ENCODE data around the gene IFT57.

The IFT57 gene

GRCh38 chr3:108126348-108126747 is 95.9 kb downstream of the IFT57 start:
- H3K27ac ChIP-seq (ENCODE audit: low read depth, low read length): no peak overlapping the region
- no peak overlapping the region for H3K4me3 ChIP-seq (ENCODE audit: low read depth, low read length)
- no peak overlapping the region for H3K9ac ChIP-seq (ENCODE audit: low read depth, low read length)
- 0 out of 2 replicates have a peak, but pooled peaks cover 3% of the 10 kb centered on the region for H3K4me1 ChIP-seq (ENCODE audit: control insufficient read depth, insufficient read depth, low read length)
- H3K36me3 ChIP-seq (ENCODE audit: control insufficient read depth, insufficient read depth, low read length): no peaks in the 10 kb centered on the region
- no peaks in the 10 kb centered on the region for H3K9me3 ChIP-seq (ENCODE audit: control insufficient read depth, insufficient read depth, low read length)
- H3K27me3 ChIP-seq (ENCODE audit: control insufficient read depth, insufficient read depth, low read length): no peaks in the 10 kb centered on the region

DNA sequence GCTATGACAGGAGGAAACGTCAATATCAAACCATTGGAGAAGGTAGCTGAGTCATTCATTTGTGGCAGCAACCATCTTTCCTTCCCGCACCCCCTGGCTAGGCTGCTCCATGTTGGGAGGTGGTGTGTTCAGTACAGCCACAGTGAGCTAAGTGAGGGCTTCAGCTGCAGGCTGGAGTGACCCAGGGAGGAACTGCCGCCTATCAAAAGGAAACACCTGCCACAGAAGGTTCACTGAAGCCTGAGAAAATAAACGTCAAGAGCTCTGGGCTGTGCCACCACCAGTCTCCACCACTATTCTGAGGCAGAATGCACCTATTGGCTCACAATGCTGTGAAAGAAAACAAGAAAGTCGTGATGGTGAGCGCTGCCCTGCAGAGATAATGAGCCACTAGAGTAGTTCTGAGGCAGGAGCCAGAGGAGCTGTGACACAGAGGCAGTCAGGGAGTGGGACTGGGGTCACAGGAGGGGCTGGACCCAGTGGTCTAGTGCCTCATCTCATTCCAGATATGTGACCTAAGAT is 96.6 kb downstream of the IFT57 start:
- Histone ChIP-seq H3K27me3 (ENCODE audit: control insufficient read depth, insufficient read depth, low read length) (no peaks in the 10 kb centered on the region), H3K9ac (ENCODE audit: low read depth, low read length) (no peak overlapping the region), H3K27ac (ENCODE audit: low read depth, low read length) (no peak overlapping the region), H3K9me3 (ENCODE audit: control insufficient read depth, insufficient read depth, low read length) (no peaks in the 10 kb centered on the region), H3K4me3 (ENCODE audit: low read depth, low read length) (no peak overlapping the region), H3K36me3 (ENCODE audit: control insufficient read depth, insufficient read depth, low read length) (no peaks in the 10 kb centered on the region), H3K4me1 (ENCODE audit: control insufficient read depth, insufficient read depth, low read length) (0 out of 2 replicates have a peak, but pooled peaks cover 3% of the 10 kb centered on the region)

GRCh38 chr3:108125153-108125543 is 97.1 kb downstream of the IFT57 start:
- H3K27ac ChIP-seq (ENCODE audit: low read depth, low read length): no peak overlapping the region
- H3K9ac ChIP-seq (ENCODE audit: low read depth, low read length): no peak overlapping the region
- no peaks in the 10 kb centered on the region for H3K27me3 ChIP-seq (ENCODE audit: control insufficient read depth, insufficient read depth, low read length)
- no peaks in the 10 kb centered on the region for H3K9me3 ChIP-seq (ENCODE audit: control insufficient read depth, insufficient read depth, low read length)
- 0 out of 2 replicates have a peak, but pooled peaks cover 3% of the 10 kb centered on the region for H3K4me1 ChIP-seq (ENCODE audit: control insufficient read depth, insufficient read depth, low read length)
- H3K4me3 ChIP-seq (ENCODE audit: low read depth, low read length): no peak overlapping the region
- no peaks in the 10 kb centered on the region for H3K36me3 ChIP-seq (ENCODE audit: control insufficient read depth, insufficient read depth, low read length)

DNA sequence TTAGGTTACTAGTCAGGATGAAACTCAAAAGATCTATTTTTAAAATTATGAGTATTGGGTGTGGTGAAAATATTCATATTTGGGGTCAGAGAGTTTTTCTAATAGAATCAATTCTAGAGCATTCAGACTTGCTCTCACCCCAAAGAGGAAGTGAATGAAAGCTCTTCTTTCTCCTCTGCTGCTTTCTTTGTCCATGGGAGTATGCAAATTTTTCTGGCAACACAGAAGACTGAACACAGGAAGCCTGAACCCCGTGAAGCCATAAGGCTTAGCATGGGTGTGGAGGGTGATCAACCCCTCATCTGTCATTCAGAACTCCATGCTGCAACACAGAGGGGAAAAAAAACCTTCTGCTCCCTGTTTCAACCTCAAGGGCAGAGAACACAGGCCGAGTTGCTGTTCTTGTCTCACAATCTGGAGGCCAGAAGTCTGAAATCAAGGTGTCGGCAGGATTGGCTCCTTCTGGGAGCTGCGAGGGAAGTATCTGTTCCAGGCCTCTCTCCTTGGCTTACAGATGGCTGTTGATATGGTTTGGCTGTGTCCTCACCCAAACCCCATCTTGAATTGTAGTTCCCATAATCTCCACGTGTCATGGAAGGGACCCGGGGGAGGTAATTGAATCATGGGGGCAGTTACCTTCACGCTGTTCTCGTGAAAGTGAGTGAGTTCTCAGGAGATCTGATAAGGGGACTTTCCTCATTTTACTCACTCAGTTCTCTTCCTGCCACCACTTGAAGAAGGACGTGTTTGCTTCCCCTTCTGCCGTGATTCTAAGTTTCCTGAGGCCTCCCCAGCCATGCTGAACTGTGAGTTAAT is 97.7 kb downstream of the IFT57 start:
- Histone ChIP-seq H3K27ac (ENCODE audit: low read depth, low read length) (no peak overlapping the region), H3K9me3 (ENCODE audit: control insufficient read depth, insufficient read depth, low read length) (no peaks in the 10 kb centered on the region), H3K36me3 (ENCODE audit: control insufficient read depth, insufficient read depth, low read length) (no peaks in the 10 kb centered on the region), H3K4me1 (ENCODE audit: control insufficient read depth, insufficient read depth, low read length) (0 out of 2 replicates have a peak, but pooled peaks cover 3% of the 10 kb centered on the region), H3K9ac (ENCODE audit: low read depth, low read length) (no peak overlapping the region), H3K4me3 (ENCODE audit: low read depth, low read length) (no peak overlapping the region), H3K27me3 (ENCODE audit: control insufficient read depth, insufficient read depth, low read length) (no peaks in the 10 kb centered on the region)

DNA sequence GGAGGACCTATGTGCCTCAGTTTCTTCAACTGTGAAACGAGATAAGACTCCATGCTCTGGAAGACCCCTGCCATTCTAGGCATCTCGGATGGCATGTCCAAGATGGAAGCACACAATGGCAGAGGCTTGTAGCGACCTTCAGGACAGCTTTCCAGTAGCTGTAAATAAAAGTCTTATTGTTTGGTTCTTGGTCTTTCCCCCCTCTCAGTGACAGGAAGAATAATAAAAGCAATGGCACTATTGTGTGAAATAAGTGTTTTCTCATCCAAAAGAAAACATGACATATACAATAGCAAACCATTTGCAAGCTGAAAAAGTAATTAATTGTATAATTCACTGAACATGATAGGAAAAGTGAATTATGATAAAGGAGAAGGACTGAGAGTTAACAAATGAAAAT is 98.9 kb downstream of the IFT57 start:
- Histone ChIP-seq H3K36me3 (ENCODE audit: control insufficient read depth, insufficient read depth, low read length) (no peaks in the 10 kb centered on the region), H3K27me3 (ENCODE audit: control insufficient read depth, insufficient read depth, low read length) (no peaks in the 10 kb centered on the region), H3K9me3 (ENCODE audit: control insufficient read depth, insufficient read depth, low read length) (no peaks in the 10 kb centered on the region), H3K27ac (ENCODE audit: low read depth, low read length) (no peak overlapping the region), H3K4me1 (ENCODE audit: control insufficient read depth, insufficient read depth, low read length) (0 out of 2 replicates have a peak, but pooled peaks cover 3% of the 10 kb centered on the region), H3K9ac (ENCODE audit: low read depth, low read length) (no peak overlapping the region), H3K4me3 (ENCODE audit: low read depth, low read length) (no peak overlapping the region)

- H3K27me3 ChIP-seq (ENCODE audit: control insufficient read depth, insufficient read depth, low read length): no peaks in the 10 kb centered on the region
- H3K27ac ChIP-seq (ENCODE audit: low read depth, low read length): no peak overlapping the region
- H3K4me1 ChIP-seq (ENCODE audit: control insufficient read depth, insufficient read depth, low read length): 0 out of 2 replicates have a peak, but pooled peaks cover 3% of the 10 kb centered on the region
- H3K36me3 ChIP-seq (ENCODE audit: control insufficient read depth, insufficient read depth, low read length): no peaks in the 10 kb centered on the region
- no peak overlapping the region for H3K4me3 ChIP-seq (ENCODE audit: low read depth, low read length)
- H3K9ac ChIP-seq (ENCODE audit: low read depth, low read length): no peak overlapping the region
- no peaks in the 10 kb centered on the region for H3K9me3 ChIP-seq (ENCODE audit: control insufficient read depth, insufficient read depth, low read length)
Measured at GRCh38 chr3:108122276-108122675, 99.9 kb downstream of the IFT57 start.

DNA sequence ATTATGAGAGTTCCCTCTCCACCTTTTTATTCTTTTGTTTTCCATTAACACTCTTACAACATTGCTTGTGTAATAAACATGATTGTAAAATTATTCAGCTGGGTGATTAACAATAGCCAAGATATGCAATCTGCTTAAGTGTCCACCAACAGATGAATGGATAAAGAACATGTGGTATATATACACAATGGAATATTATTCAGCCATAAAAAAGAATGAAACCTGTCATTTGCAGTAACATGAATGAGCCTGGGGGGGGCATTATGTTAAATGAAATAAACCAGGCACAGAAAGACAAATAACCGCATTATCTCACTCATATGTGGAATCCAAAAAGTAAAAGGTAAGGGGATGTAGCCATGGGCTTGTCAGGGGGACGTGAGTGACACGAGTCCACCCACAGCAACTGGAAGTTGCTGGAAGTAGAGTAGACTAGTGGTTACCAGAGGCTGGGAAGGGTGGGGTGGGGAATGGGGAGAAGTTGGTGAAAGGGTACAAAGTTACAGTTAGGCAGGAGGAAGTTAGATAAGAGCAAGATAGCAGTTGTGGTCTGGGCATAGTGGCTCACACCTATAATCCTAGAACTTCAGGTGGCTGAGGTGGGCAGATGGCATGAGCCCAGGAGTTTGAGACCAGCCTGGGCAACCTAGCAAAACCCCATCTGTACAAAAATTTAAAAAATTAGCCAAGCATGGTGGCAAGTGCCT is 102.7 kb downstream of the IFT57 start:
- 0 out of 2 replicates have a peak, but pooled peaks cover 2% of the 10 kb centered on the region for H3K4me1 ChIP-seq (ENCODE audit: control insufficient read depth, insufficient read depth, low read length)
- H3K9me3 ChIP-seq (ENCODE audit: control insufficient read depth, insufficient read depth, low read length): no peaks in the 10 kb centered on the region
- no peak overlapping the region for H3K27ac ChIP-seq (ENCODE audit: low read depth, low read length)
- no peaks in the 10 kb centered on the region for H3K27me3 ChIP-seq (ENCODE audit: control insufficient read depth, insufficient read depth, low read length)
- H3K9ac ChIP-seq (ENCODE audit: low read depth, low read length): no peak overlapping the region
- no peaks in the 10 kb centered on the region for H3K36me3 ChIP-seq (ENCODE audit: control insufficient read depth, insufficient read depth, low read length)
- H3K4me3 ChIP-seq (ENCODE audit: low read depth, low read length): no peak overlapping the region

GRCh38 chr3:108118038-108118768 is 104.0 kb downstream of the IFT57 start:
- Histone ChIP-seq H3K9me3 (ENCODE audit: control insufficient read depth, insufficient read depth, low read length) (no peaks in the 10 kb centered on the region), H3K9ac (ENCODE audit: low read depth, low read length) (no peak overlapping the region), H3K4me1 (ENCODE audit: control insufficient read depth, insufficient read depth, low read length) (no peaks in the 10 kb centered on the region), H3K27ac (ENCODE audit: low read depth, low read length) (no peak overlapping the region), H3K27me3 (ENCODE audit: control insufficient read depth, insufficient read depth, low read length) (no peaks in the 10 kb centered on the region), H3K36me3 (ENCODE audit: control insufficient read depth, insufficient read depth, low read length) (no peaks in the 10 kb centered on the region), H3K4me3 (ENCODE audit: low read depth, low read length) (no peak overlapping the region)

- Histone ChIP-seq H3K4me1 (ENCODE audit: control insufficient read depth, insufficient read depth, low read length) (no peaks in the 10 kb centered on the region), H3K27ac (ENCODE audit: low read depth, low read length) (no peak overlapping the region), H3K36me3 (ENCODE audit: control insufficient read depth, insufficient read depth, low read length) (no peaks in the 10 kb centered on the region), H3K4me3 (ENCODE audit: low read depth, low read length) (no peak overlapping the region), H3K9me3 (ENCODE audit: control insufficient read depth, insufficient read depth, low read length) (no peaks in the 10 kb centered on the region), H3K27me3 (ENCODE audit: control insufficient read depth, insufficient read depth, low read length) (no peaks in the 10 kb centered on the region), H3K9ac (ENCODE audit: low read depth, low read length) (no peak overlapping the region)
Measured at GRCh38 chr3:108117241-108117775, 104.9 kb downstream of the IFT57 start.

GRCh38 chr3:108114423-108115065 is 107.7 kb downstream of the IFT57 start:
- no peaks in the 10 kb centered on the region for H3K9me3 ChIP-seq (ENCODE audit: control insufficient read depth, insufficient read depth, low read length)
- no peak overlapping the region for H3K27ac ChIP-seq (ENCODE audit: low read depth, low read length)
- H3K27me3 ChIP-seq (ENCODE audit: control insufficient read depth, insufficient read depth, low read length): no peaks in the 10 kb centered on the region
- no peaks in the 10 kb centered on the region for H3K36me3 ChIP-seq (ENCODE audit: control insufficient read depth, insufficient read depth, low read length)
- H3K4me3 ChIP-seq (ENCODE audit: low read depth, low read length): no peak overlapping the region
- no peak overlapping the region for H3K9ac ChIP-seq (ENCODE audit: low read depth, low read length)
- no peaks in the 10 kb centered on the region for H3K4me1 ChIP-seq (ENCODE audit: control insufficient read depth, insufficient read depth, low read length)
